ENCODE results near the gene FAM229A.

Gene FAM229A

GRCh38 chr1:32335535-32335789 lies 26.8 kb downstream of the FAM229A start:
- in situ Hi-C loops (cut with MboI; ENCODE audit: low sequenced_read_pairs, unreplicated experiment): no loop called here
- DNase-seq (ENCODE audit: low spot score): no peak
- peak; percentile 12 for TF ChIP-seq CTCF (IDR thresholded peaks at IDR 0.05; ENCODE audit: borderline replicate concordance, control extremely low read depth, extremely low read depth, insufficient read depth, missing control alignments)

DNA sequence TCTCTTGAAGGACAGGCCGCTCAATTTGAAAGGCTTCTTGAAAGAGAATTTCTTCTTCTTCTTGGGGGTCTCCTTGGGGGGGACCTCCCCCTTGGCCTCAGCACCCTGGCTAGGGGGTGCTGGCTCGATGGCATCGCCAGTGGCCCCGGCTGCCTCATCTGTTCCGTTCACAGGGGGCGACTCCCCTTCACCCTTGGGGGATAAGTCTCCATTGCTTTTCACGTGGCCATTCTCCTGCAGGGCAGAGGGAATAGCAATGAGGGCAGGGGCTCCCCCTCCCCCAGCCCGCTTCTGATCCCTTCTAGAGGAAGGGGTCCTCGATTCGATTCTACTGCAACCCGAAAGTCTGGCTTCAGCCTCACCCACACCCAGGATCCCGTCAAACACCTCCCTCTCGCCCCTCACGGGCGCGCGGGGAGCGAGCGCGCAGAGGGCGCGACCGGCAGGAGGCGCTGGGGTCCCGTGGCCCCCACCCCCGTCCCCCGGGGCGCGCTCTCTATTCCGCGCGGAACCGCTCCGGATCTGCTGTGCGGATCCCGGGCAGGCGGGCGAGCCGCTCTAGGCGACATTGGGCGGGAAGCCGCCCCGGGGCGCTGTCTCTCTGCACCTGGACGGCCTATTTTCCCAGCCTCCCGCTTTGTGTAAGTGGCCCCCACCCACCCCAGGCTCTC lies 27.3 kb downstream of the FAM229A start:
- in situ Hi-C loops (cut with MboI; ENCODE audit: low sequenced_read_pairs, unreplicated experiment): no loop called here
- peak; percentile 86 for TF ChIP-seq CTCF (IDR thresholded peaks at IDR 0.05; ENCODE audit: borderline replicate concordance, control extremely low read depth, extremely low read depth, insufficient read depth, missing control alignments)
- peak; percentile 77 for DNase-seq (ENCODE audit: low spot score)

GRCh38 chr1:32334274-32334861 lies 27.9 kb downstream of the FAM229A start:
- TF ChIP-seq CTCF (IDR thresholded peaks at IDR 0.05; ENCODE audit: borderline replicate concordance, control extremely low read depth, extremely low read depth, insufficient read depth, missing control alignments): no peak
- in situ Hi-C loops (cut with MboI; ENCODE audit: low sequenced_read_pairs, unreplicated experiment): no loop called here
- no peak for DNase-seq (ENCODE audit: low spot score)

GRCh38 chr1:32333251-32333963 lies 28.9 kb downstream of the FAM229A start:
- in situ Hi-C loops (cut with MboI; ENCODE audit: low sequenced_read_pairs, unreplicated experiment): no loop called here

GRCh38 chr1:32332290-32333079 lies 29.8 kb downstream of the FAM229A start:
- no peak for DNase-seq (ENCODE audit: low spot score)
- in situ Hi-C loops (cut with MboI; ENCODE audit: low sequenced_read_pairs, unreplicated experiment): no loop called here
- no peak for TF ChIP-seq CTCF (IDR thresholded peaks at IDR 0.05; ENCODE audit: borderline replicate concordance, control extremely low read depth, extremely low read depth, insufficient read depth, missing control alignments)

More at GRCh38 chr1:32333251-32333963, 28.9 kb downstream of the FAM229A start:
- no peak for DNase-seq (ENCODE audit: low spot score)
- no peak for TF ChIP-seq CTCF (IDR thresholded peaks at IDR 0.05; ENCODE audit: borderline replicate concordance, control extremely low read depth, extremely low read depth, insufficient read depth, missing control alignments)

GRCh38 chr1:32331549-32331948 lies 30.7 kb downstream of the FAM229A start:
- TF ChIP-seq CTCF (IDR thresholded peaks at IDR 0.05; ENCODE audit: borderline replicate concordance, control extremely low read depth, extremely low read depth, insufficient read depth, missing control alignments): no peak

More at GRCh38 chr1:32331549-32331948, 30.7 kb downstream of the FAM229A start:
- no peak for DNase-seq (ENCODE audit: low spot score)
- in situ Hi-C loops (cut with MboI; ENCODE audit: low sequenced_read_pairs, unreplicated experiment): no loop called here
